ENCODE data around the gene ACOT11.

- TF ChIP-seq CTCF (IDR thresholded peaks at IDR 0.05): no peak
- no peak for TF ChIP-seq POLR2A (IDR thresholded peaks at IDR 0.05)
These were observed 105.0 kb downstream of the ACOT11 start for GRCh38 chr1:54653036-54653435.
